Glutamatergic neuron (in vitro differentiated cells): ENCODE results near the gene PHPT1. TPM values are rescaled to one million over a fixed set of nuclear protein-coding genes. Genes with fewer than 3 reads are reported as not detected.

Experiments
- DNase-seq: peaks from one replicate; pipeline ENCODE4 v3.0.0; 2022
- H3K27ac Mint-ChIP-seq: one replicate; pipeline ENCODE4 v1.8.0; 2020; ENCODE audit warnings: mild to moderate bottlenecking, mixed read lengths, inconsistent platforms; ENCODE audit not compliant: unreplicated experiment
- H3K27me3 Mint-ChIP-seq: one replicate; pipeline ENCODE4 v1.8.0; 2020; ENCODE audit warnings: mild to moderate bottlenecking, moderate library complexity, mixed read lengths, inconsistent platforms; ENCODE audit not compliant: unreplicated experiment
- H3K36me3 Mint-ChIP-seq: one replicate; pipeline ENCODE4 v1.8.0; 2020; ENCODE audit warnings: mild to moderate bottlenecking, mixed read lengths, inconsistent platforms; ENCODE audit not compliant: unreplicated experiment
- H3K4me1 Mint-ChIP-seq: one replicate; pipeline ENCODE4 v1.8.0; 2020; ENCODE audit warnings: mild to moderate bottlenecking, low read depth, mixed read lengths, inconsistent platforms; ENCODE audit not compliant: unreplicated experiment
- H3K4me3 Mint-ChIP-seq: one replicate; pipeline ENCODE4 v1.8.0; 2020; ENCODE audit warnings: mild to moderate bottlenecking, mixed read lengths, inconsistent platforms; ENCODE audit not compliant: unreplicated experiment
- H3K9me3 Mint-ChIP-seq: one replicate; pipeline ENCODE4 v1.8.0; 2020; ENCODE audit warnings: mild to moderate bottlenecking, moderate library complexity, mixed read lengths, inconsistent platforms; ENCODE audit not compliant: unreplicated experiment
- CTCF ChIP-seq: fragments of 200-600 bp; sonication (generic); IDR thresholded peaks from one replicate; pipeline ENCODE4 v1.5.0; 2021; ENCODE audit not compliant: partially characterized antibody, unreplicated experiment
- total RNA-seq: library from RNA; stranded (reverse); fragmentation: NEBNext Ultra II Directional; extraction: Animal tissue kit (Norgen Biotek cat#: 25700); gene quantifications from one replicate; pipeline ENCODE4 v1.2.1, GENCODE V29; 2021; ENCODE audit not compliant: unreplicated experiment

The PHPT1 gene
- total RNA-seq, 1 donor from 2014 or later, result 101 TPM

DNA sequence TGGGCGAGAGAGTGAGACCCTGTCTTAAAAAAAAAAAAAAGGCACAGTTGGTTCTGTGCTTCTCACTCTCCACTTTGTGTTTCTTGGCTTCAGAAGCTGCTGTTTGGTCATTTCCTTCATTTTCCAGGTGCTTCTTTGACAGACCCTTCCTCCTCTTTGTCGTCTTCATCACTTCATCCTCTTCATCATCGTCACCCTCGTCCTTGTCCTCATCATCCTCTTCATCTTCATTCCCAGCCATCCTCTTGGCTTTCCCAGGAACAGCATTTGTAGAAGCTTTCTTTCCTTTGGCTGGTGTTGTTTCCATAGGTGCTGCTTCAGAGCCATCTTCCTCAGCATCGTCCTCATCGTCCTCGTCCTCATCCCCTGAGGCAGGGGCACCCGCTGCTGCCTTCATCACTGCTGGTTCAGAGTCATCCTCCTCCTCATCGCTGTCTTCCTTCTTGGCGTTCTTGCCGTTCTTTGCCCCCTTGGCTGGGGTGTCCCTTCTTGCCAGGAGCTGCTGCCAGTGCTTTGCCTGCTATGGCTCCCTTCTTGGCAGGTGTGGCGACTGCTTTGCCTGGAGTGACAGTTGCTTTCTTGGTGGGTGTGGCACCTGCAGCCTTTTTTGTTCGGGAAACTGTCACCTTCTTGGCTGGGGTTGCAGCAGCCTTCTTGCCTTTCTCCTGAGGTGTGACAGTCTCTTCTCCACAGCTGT is 34.3 kb upstream of the PHPT1 start:
- Mint-ChIP-seq H3K9me3 (peaks cover 7% of the 10 kb centered on the region), H3K4me3 (peak overlapping the region; percentile 11), H3K27me3 (peaks cover 2% of the 10 kb centered on the region), H3K36me3 (peaks cover 10% of the 10 kb centered on the region), H3K27ac (no peak overlapping the region), H3K4me1 (peaks cover 11% of the 10 kb centered on the region)
- no peak for DNase-seq
- no peak for TF ChIP-seq CTCF

GRCh38 chr9:136815422-136815782 is 33.8 kb upstream of the PHPT1 start:
- peaks cover 2% of the 10 kb centered on the region for H3K27me3 Mint-ChIP-seq
- H3K4me1 Mint-ChIP-seq, result peaks cover 8% of the 10 kb centered on the region
- no peak for DNase-seq
- H3K4me3 Mint-ChIP-seq, result peak overlapping the region; percentile 20
- TF ChIP-seq CTCF, result no peak
- peak overlapping the region; percentile 8 for H3K27ac Mint-ChIP-seq
- H3K9me3 Mint-ChIP-seq, result peaks cover 7% of the 10 kb centered on the region
- peaks cover 10% of the 10 kb centered on the region for H3K36me3 Mint-ChIP-seq

- H3K4me3 Mint-ChIP-seq, result peak overlapping the region; percentile 79
- DNase-seq, result peak; percentile 69
- H3K36me3 Mint-ChIP-seq, result peaks cover 4% of the 10 kb centered on the region
- TF ChIP-seq CTCF, result no peak
- H3K4me1 Mint-ChIP-seq, result peaks cover 21% of the 10 kb centered on the region
- peaks cover 12% of the 10 kb centered on the region for H3K9me3 Mint-ChIP-seq
- H3K27me3 Mint-ChIP-seq, result peaks cover 11% of the 10 kb centered on the region
- peak overlapping the region; percentile 88 for H3K27ac Mint-ChIP-seq
Observed at GRCh38 chr9:136820971-136821825, 28.0 kb upstream of the PHPT1 start.

DNA sequence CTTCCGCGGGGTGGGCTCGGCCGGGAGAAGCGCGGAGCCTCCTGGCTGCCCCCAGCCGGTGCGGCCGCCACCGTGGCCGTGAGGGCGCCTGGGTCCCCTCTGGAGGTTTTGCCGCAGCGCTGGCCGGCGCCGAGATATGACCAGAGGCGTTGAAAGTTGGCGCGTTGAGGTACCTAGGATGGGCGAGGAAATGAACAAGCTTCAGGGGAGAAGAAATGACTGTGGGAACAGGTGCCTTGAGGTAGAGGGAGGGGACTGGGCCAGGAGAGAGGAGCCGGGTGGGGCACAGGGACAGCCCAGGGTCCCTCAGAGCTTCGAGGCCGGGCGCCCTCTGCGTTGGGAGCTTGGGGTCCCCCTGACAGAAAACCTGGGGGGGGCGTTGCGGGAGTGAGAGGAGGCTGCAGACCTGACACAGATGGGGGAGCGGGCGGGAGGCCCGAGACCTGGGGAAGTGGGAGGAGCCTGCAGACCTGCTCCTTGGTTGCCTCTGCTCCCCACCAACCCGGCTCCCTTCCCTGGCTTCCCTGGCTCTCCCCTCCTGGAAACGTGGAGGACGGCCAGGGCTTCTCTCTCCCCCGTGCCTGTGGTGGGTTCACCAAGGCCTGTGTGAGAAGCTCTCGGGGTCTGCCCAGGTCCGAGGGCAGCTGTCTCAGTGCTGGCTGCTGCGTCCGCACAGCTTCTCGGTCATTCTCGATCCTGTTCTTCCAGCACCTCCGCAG is 27.2 kb upstream of the PHPT1 start:
- Mint-ChIP-seq H3K27me3 (peaks cover 11% of the 10 kb centered on the region), H3K9me3 (peaks cover 12% of the 10 kb centered on the region), H3K4me1 (peaks cover 19% of the 10 kb centered on the region), H3K27ac (peak overlapping the region; percentile 59), H3K4me3 (peak overlapping the region; percentile 32), H3K36me3 (peaks cover 4% of the 10 kb centered on the region)
- TF ChIP-seq CTCF, result no peak
- DNase-seq, result no peak
